GM12865 (cell line): Measurements from ENCODE around the gene ATF7.

ENCODE experiments used
- DNase-seq: peaks from one replicate; pipeline ENCODE4 v3.0.0; 2010; ENCODE audit warnings: low read depth
- H3K4me3 ChIP-seq: 2 replicates; pipeline ENCODE4 v1.5.1; 2011; ENCODE audit warnings: mild to moderate bottlenecking, low read depth, low read length, control low read depth
- TF ChIP-seq, protein P1 (sequence below): IDR thresholded peaks from 2 replicates; pipeline ENCODE4 v1.5.1; 2011; ENCODE audit warnings: low read length, control low read depth, low read depth, inconsistent platforms; ENCODE audit not compliant: insufficient read depth; ENCODE audit errors: missing control alignments

Gene ATF7

DNA sequence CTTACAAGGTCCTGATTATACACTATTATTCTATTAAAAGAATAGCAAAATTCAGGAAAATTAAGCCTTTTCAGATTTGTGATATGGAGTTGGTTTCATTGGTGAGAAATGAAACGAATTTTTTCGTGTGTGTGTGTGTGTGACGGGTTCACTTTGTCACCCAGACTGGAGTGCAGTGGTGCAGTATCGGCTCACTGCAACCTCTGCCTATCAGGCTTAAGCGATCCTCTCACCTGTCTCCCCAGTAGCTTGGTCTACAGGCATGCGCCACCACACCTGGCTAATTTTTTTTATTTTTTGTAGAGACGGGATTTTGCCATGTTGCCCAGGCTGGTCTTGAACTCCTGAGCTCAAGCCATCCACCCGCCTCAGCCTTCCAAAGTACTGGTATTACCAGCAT, 164.6 kb downstream of the ATF7 start:
- TF ChIP-seq, protein P1, sequence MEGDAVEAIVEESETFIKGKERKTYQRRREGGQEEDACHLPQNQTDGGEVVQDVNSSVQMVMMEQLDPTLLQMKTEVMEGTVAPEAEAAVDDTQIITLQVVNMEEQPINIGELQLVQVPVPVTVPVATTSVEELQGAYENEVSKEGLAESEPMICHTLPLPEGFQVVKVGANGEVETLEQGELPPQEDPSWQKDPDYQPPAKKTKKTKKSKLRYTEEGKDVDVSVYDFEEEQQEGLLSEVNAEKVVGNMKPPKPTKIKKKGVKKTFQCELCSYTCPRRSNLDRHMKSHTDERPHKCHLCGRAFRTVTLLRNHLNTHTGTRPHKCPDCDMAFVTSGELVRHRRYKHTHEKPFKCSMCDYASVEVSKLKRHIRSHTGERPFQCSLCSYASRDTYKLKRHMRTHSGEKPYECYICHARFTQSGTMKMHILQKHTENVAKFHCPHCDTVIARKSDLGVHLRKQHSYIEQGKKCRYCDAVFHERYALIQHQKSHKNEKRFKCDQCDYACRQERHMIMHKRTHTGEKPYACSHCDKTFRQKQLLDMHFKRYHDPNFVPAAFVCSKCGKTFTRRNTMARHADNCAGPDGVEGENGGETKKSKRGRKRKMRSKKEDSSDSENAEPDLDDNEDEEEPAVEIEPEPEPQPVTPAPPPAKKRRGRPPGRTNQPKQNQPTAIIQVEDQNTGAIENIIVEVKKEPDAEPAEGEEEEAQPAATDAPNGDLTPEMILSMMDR: no peak
- DNase-seq: no peak

DNA sequence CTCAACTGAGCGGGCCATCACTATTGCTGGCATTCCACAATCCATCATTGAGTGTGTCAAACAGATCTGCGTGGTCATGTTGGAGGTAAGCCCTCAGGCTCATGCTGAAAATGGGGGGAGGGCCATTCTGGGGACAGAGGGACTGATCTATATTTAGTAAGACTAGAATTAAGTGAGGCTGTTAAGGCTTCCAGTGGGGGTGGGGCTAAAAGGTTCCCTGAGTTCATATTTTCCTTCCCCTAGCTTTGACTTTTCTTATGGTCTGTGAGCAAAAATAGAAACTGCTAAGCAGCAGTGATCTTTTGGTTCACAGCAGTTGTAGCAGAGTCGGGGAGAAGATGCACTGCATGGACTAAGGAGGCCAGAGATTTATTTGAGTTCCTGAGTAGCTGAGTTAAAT, 165.1 kb downstream of the ATF7 start:
- DNase-seq: no peak
- no peak overlapping the region for H3K4me3 ChIP-seq
- TF ChIP-seq, protein P1: no peak

More for the DNA sequence above, 164.6 kb downstream of the ATF7 start:
- H3K4me3 ChIP-seq: no peak overlapping the region

DNA sequence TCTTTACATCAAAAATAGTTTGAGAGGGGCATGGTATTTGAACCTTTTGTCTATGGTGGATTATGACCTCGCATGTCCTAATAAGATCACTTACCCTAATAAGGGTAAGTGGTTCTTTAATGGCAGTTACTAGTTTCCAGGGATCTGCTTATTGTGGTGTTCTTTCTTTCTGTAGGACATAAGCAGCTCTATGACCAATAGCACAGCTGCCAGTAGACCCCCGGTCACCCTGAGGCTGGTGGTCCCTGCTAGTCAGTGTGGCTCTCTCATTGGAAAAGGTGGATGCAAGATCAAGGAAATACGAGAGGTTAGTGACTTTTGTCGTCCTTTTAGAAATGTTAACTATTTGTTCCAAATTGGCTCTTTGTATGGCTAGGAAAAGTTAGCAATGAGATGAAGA, 167.1 kb downstream of the ATF7 start:
- TF ChIP-seq, protein P1: no peak
- H3K4me3 ChIP-seq: no peak overlapping the region
- DNase-seq: no peak
